NCI-H2171 (cell line): ENCODE data around the gene USP21.

ENCODE experiments used
- DNase-seq: peaks from one replicate; lab custom pipeline; 2025; lab: John Stamatoyannopoulos, UW

The USP21 gene

GRCh38 chr1:161193561-161194235, 34.4 kb downstream of the USP21 start:
- no peak for DNase-seq

GRCh38 chr1:161195171-161195570, 35.9 kb downstream of the USP21 start:
- no peak for DNase-seq

DNA sequence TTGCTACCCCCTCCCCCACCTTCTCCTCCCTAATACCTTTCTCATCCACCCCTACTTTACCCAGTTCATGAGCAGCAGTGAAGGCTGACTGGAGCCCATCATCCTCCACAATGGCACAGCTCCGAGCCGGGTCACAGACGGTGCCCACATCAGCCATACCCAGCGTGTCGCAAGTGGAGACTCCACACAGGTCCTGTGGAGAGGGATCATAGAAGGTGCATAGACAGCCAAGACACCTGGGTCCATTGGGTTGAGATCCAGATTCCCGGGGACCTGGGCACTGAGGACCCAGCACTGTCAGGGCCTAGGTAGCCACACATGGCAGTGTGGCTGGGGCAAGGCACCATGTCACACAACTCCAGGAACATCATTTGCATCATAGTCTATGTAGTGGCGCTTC, 36.8 kb downstream of the USP21 start:
- no peak for DNase-seq

DNA sequence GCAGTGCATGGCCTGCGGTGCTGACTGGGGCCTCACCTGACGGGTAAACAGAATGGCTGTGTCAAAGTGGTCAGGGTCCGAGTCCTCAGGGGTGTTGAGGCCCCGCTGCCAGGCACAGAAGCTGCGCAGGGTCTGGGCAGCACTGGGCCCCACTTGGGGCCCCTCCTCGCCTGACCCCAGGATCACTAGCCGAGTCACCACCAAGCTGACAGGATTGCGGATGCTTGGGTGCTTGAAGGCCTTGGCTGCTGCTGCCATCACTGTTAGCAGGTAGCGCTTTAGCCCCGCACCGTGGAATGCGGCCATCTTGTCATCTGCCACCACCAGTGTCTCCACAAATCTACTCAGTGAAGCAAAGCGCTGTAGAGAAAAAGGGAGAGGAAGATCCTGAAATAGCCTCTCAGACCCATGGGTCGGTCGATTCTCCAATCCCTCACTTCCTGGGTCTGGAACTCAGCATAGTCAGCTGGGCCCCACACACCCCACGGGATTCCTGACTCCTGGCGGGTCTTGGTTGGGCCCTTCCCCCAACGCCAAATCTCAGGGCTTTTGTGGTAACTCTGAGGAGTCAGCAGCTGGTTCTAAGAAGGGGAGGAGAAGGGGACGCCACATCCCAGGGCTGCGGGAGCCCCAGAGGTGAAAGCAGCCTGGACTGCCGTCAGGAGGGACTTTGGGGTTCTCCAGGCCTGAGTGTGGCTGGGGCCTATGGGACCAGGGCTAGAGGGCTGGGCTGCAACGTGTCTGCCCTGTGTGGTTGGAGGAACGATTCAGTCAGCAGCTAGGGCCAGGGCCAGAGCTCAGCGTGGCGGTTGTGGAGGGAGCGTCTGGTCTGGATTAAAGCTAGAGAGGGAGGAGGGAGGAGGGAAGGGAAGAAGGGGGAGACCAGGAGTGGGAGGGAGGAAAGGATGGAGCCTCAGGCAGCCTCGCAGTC, 37.5 kb downstream of the USP21 start:
- DNase-seq = no peak

DNA sequence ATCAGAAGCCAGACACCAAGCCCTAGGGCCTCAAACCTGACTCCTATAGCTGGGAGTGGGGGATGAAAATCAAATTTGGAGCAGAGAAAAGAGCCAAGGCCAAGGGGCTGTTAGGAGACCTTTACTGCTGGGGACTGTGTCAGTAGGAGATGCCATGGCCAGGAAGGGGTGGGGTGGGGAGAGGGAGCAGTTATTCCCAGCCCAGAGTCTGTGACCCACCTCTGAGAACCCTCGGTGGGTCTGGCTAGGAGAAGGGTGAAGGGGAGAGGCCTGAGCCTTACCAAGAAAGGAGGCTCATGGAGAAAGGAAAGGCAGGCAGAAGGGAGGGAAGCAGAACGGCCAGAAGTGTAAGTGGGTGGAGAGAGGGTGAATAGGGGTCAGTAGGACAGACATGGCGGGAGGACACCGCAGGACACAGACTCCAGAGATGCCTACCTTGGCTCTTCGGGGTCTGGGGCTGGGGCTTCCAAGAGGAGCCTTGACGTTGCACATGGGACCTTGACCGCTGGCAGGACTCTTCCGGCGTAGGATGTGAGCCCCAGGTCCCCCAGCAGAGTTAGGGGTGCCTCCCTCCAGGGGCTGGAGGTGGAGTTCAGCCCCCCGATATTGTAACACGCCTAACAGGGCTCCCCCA, 38.4 kb downstream of the USP21 start:
- no peak for DNase-seq

DNA sequence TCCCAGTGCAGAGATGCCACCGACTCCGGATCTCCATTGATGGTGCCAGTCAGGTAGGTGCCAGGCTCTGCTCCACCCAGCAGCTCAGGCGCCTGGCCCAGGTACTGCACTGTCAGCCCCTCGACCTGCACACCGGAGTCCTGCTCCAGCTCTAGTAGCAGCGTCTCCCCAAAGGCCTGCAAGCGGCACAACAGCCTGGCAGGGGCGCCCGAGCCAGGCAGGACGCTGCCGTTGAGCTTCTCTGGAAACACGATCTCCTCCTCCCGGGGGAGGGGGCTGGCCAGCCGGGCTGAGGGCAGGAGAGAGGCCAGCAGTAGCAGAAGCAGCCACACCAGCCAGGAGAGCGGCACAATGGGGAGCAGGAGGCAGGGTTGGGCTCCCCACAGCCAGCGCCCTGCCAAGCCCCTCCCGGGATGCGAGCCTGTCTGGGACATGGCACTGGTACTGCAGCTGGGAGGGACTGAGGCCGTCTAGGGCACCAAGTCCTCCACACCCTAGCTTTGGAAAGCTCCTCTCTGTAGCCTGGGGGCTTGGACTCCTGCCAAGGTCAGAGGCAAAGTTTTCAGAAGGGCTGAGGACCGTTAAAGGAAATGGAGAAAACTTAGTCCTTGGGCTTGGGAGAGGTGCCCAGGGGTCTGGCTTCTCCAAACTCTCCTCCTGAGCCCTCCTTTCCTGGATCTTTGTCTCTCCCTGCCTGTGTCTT, 39.0 kb downstream of the USP21 start:
- no peak for DNase-seq

- no peak for DNase-seq
Measured at GRCh38 chr1:161198897-161199431, 39.7 kb downstream of the USP21 start, which contains the start of gene ADAMTS4. ADAMTS4 (minus strand) TSS chr1:161199054; CDS start chr1:161198627, 427 bp downstream.

- no peak for DNase-seq
Measured at GRCh38 chr1:161199506-161200139, 40.3 kb downstream of the USP21 start.

DNA sequence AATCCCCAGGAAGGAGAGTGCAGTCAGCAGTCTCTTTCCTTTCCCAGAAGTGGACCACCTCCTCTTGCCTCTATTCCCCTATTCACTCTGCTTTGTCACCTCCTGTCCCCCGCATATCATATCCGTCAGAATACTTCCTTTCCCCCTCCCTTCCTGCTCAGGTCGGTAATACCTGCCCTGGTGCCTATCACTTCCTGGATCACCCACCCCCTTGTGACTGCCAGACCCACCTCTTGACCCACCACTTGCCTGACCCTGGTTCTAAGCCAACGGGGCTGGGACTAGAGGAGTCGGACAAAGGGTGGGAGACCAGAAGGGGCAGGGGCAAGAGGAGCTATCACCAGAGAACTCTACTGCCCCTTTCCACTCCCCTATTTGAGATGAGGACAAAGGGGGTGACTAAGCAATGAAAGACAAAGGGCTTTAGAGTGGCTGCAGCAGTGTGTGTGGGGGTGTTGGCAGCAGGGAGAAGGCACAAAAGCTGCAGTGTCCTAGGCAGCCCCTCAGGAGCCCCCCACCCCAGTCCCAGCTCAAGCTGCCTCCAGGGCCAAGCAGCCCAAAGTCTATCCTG, 41.2 kb downstream of the USP21 start:
- DNase-seq = no peak

DNA sequence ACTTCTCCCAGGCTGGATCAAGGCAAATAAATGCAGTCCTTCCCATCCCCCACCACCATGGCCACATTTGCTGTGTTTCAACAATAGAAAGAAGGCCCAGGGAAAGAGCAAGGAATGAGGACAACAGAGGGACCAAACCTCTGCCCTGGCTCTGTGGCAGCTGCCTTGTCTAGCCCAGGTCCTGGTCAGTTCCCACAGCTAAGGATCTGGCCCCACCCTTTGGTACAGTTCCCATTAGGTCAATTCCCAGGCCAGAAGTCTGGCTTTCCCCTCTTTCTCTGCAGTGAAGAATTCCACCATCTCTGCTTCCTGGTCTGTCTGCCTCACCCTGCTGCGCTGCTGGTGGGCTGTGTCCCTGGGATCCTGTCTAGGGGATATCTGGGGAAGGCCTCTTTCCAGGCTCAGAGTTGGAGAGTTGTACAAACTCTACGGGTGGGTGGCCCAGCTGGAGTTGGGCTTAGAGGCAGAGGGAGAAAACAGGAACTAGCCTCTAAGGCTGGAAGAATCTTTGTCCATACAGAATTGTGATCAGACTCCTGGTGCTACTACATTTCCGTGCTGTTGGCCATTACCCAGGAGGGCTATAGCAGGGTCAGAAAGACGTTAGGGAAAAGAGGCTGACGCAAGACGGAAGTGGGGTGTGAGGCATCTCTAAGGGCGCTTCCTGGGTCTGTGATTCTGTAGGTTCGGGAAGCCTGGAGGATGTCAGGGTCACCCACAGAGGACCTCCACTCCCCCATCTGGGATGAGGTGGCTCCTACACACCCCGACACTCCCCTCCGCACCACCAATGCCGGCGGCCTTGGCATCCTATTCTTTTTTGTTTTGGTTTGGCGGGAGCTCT, 41.9 kb downstream of the USP21 start:
- DNase-seq = no peak

GRCh38 chr1:161201836-161202712, 42.8 kb downstream of the USP21 start, which contains the start of gene NDUFS2:
NDUFS2 (plus strand) TSS chr1:161202367; CDS start chr1:161202386, 19 bp downstream.
- DNase-seq = peak; percentile 98

GRCh38 chr1:161206411-161207140, 47.3 kb downstream of the USP21 start:
- DNase-seq = no peak

DNA sequence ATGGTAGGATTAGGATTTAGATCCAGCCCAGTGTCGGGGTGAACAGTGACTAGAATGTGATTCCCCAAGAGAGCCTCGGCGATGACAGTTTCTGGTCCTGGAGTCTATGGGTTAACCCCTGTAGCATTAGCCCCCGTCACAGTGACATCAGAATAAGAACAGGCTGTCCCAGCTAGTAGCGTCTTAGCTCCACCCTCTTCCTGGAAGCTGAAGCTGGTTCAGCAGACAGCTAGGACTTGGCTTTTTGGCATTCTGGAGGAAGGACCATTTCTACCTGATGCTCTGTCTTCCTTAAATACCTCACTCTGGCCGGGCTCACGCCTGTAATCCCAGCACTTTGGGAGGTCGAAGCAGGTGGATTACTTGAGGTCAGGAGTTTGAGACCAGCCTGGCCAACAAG, 47.9 kb downstream of the USP21 start:
- DNase-seq = no peak

DNA sequence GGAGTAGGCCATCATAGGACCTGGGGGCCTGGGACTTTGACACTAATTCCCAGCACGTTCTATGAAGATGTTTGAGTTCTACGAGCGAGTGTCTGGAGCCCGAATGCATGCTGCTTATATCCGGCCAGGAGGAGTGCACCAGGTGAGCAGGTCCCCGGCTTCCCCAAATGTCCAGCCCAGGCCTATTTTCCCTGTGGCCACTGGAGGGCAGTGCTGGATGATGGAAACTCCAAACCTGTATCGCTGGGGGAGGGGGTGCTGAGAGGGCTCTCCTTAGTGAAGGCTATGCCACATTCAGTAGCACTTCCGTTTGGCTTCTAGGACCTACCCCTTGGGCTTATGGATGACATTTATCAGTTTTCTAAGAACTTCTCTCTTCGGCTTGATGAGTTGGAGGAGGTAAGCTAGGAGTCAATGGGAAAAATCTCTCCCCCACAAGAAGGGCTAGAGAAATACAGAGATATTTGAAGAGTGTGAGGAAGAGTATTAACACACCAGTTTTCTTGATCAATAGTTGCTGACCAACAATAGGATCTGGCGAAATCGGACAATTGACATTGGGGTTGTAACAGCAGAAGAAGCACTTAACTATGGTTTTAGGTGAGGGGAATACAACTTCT, 50.6 kb downstream of the USP21 start:
- DNase-seq = peak; percentile 49

GRCh38 chr1:161214369-161214768, 55.1 kb downstream of the USP21 start:
- no peak for DNase-seq

DNA sequence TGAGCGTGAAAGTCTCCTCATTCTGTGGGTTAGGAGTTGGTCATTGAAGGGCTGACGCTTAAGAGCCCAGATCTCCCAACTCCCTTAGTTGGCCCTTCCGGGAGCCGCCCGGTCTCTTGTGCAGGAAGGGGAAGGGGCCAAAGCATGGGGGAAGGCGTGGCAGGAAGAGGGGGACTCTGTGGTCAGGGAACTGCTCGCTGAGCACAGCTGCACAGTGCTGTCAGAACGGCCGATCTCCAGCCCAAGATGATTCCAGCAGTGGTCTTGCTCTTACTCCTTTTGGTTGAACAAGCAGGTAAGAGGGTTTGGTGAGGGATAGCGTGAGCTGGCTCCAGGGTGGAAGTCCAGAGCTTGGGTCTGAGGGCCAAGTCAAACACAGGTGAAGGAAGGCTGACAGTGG, 55.8 kb downstream of the USP21 start, which contains the start of gene FCER1G:
TSS of gene FCER1G (plus strand) at position 220 of the 400 bp plus-strand sequence. CDS start at position 247, 27 bp downstream.
- no peak for DNase-seq
